Skeletal muscle satellite cell (primary cell): Measurements from ENCODE around the gene QSOX1.

ENCODE experiments used
- H3K27me3 ChIP-seq: 2 replicates; pipeline ENCODE4 v1.7.0; 2013; ENCODE audit warnings: low read length; ENCODE audit not compliant: control insufficient read depth, insufficient read depth
- H3K36me3 ChIP-seq: 2 replicates; pipeline ENCODE4 v1.7.0; 2013; ENCODE audit warnings: mild to moderate bottlenecking, control low read depth, low read length; ENCODE audit not compliant: insufficient read depth
- H3K4me1 ChIP-seq: 2 replicates; pipeline ENCODE4 v1.7.0; 2013; ENCODE audit warnings: low read length; ENCODE audit not compliant: control insufficient read depth, insufficient read depth
- H3K4me2 ChIP-seq: 2 replicates; pipeline ENCODE4 v1.7.0; 2013; ENCODE audit warnings: mild to moderate bottlenecking, low read length
- H3K4me3 ChIP-seq: 2 replicates; pipeline ENCODE4 v1.7.0; 2013; ENCODE audit warnings: low read length
- H3K9ac ChIP-seq: 2 replicates; pipeline ENCODE4 v1.7.0; 2013; ENCODE audit warnings: mild to moderate bottlenecking, low read depth, low read length, moderate library complexity
- H3K9me3 ChIP-seq: replicated peaks from 2 replicates; pipeline ENCODE4 v1.7.0; 2013; ENCODE audit warnings: mild to moderate bottlenecking, control low read depth, low read length

Gene QSOX1

DNA sequence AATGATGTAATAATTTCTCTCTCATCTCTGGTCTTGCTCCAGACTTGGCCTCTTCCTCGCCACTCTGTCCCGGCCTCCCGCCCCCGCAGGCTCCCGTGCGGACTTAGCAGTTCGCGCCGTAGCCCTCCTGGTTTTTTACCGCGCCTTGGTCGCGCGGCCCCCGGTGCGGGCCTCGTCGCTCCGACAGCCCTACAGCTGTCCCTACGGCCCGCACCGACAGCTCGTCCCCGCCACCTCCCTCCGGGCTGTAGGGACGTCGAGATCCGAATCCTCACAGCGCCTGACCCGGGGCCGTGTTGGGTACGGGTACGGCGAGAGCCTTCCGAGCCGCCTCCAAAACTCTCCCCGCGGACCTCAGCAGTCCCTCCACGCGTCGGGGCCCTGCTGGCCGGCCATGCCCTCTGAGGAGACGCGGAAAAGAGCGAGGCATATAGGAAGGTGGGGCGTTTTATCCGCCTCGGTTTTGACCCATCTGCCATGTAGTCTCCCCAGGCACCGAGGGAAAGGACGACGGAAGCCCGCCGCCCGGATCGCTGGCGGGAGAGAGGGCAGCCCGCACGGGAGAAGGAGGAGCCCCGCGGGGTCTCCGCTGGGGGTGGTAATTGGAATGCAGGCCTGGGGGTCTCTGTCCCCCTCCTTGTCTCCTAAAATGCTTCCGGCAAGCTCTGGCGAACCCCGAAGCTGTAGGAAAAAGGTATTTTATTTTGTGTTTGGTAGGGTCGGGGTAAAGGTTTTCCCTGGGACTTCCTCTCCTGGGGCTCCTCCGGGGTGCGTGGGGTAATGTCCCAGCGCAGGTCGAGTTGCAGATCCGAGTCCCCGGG, 78.7 kb downstream of the QSOX1 start:
- Histone ChIP-seq H3K4me3 (peak overlapping the region; percentile 3), H3K4me1 (peaks cover 36% of the 10 kb centered on the region), H3K36me3 (no peaks in the 10 kb centered on the region)

DNA sequence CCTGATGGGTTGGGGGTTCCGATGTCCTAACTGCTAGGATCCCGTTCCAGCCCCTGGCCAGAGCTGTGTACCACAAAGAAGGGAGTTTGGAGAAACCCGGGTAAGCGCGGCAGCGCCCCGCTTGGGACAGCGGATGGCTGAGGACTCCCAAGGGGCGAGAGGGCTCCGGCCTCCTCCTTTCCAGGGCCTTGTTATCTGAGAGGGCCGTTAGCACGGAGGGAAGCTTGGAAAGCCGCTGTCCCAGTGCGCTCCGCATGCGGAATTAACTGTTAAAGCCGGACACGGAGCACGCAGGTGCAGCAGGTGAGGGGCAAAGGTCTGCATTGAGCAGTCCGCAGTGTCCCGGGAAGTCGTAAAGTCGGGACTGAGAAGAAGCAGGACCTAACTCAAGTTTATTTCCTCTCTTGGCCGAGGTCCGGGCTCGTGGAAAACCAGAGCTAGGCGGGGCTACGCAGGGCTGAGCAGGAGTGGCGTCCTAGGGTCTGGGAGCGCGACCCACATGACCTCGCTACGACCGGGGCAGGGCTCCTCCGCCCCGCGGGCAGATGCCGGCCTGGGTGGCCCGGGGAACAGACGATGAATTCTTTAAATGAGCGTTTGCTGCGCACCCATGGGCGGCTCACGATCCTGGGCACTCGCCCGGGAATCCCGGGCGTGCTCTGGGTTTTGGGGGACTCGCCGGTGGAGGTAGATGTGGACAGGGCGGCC, 79.9 kb downstream of the QSOX1 start:
- H3K9me3 ChIP-seq: no peaks in the 10 kb centered on the region
- no peak overlapping the region for H3K4me3 ChIP-seq
- H3K9ac ChIP-seq: no peak overlapping the region
- peak overlapping the region; percentile 38 for H3K4me2 ChIP-seq
- peaks cover 29% of the 10 kb centered on the region for H3K4me1 ChIP-seq
- H3K27me3 ChIP-seq: peaks cover 94% of the 10 kb centered on the region
- no peaks in the 10 kb centered on the region for H3K36me3 ChIP-seq

More for the DNA sequence above, 78.7 kb downstream of the QSOX1 start:
- Histone ChIP-seq H3K9ac (no peak overlapping the region), H3K4me2 (peak overlapping the region; percentile 31), H3K27me3 (peaks cover 94% of the 10 kb centered on the region), H3K9me3 (no peaks in the 10 kb centered on the region)

DNA sequence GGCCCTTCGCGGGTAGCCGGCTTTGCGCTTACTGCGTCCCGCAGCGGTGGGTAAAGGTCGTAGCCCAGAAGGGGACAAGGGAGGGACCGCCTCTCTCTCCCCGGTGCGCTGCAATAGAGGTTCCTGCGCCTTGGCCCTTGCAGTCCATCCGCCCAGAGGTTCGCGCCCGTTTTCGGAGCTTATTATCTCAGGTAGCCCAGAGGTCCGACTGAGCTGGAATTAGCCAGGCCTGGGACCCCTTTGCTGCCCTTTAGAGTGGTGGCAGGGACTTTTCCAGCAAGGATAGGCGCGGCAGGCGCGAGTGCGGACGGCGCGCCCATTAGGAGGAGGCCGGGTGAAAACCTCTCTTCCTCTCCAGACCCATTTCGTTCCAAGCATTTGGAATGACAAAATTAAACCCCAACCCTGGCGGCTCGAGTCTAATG, 80.4 kb downstream of the QSOX1 start:
- no peak overlapping the region for H3K4me3 ChIP-seq
- H3K4me1 ChIP-seq: peaks cover 28% of the 10 kb centered on the region
- H3K4me2 ChIP-seq: peak overlapping the region; percentile 38
- no peaks in the 10 kb centered on the region for H3K36me3 ChIP-seq
- H3K27me3 ChIP-seq: peaks cover 98% of the 10 kb centered on the region
- no peak overlapping the region for H3K9ac ChIP-seq
- H3K9me3 ChIP-seq: no peaks in the 10 kb centered on the region

GRCh38 chr1:180235502-180236239, 81.0 kb downstream of the QSOX1 start:
- peak overlapping the region; percentile 38 for H3K4me2 ChIP-seq
- H3K9me3 ChIP-seq: no peaks in the 10 kb centered on the region
- H3K4me1 ChIP-seq: peaks cover 23% of the 10 kb centered on the region
- H3K4me3 ChIP-seq: no peak overlapping the region
- H3K27me3 ChIP-seq: peaks cover 99% of the 10 kb centered on the region
- H3K36me3 ChIP-seq: no peaks in the 10 kb centered on the region
- no peak overlapping the region for H3K9ac ChIP-seq

DNA sequence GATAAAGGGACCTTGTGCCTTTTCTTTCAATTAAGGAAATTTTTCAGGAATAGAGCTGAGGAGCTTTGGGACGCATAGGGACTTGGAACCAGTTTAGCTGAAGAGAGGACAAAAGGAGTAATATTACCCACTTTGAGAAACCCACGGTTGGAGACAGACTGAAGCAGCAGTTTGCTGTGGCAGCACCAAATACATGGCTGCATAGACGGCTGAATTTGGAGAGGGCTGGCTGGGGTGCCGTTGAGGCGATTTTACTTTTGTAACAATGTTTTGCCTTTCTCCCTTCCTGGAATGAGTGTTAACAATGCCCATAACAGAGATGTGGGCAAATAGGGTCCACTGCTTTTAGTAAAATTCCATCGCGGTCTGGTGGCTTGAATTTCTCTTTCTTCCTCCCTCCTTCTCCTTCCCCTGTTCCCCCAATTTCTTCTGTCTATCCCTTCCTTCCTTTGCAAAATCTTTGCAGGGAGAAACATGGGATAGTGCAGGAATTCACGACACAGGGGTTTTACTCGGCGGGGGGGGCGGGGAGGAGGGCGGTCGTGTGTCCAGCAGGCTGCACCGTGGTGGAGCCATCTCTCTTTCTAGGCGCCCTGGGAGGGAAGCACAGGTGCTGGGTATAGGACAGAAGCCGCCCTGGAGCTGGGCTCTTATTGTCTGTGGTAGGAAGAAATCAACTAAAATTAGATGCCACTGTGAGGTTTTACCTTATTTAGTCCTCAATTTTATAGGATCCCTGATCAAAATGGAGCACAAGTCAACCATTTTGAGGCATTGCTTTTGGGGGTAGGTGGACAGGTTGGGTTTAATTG, 82.2 kb downstream of the QSOX1 start:
- no peak overlapping the region for H3K4me2 ChIP-seq
- H3K4me3 ChIP-seq: no peak overlapping the region
- no peaks in the 10 kb centered on the region for H3K9me3 ChIP-seq
- peaks cover 99% of the 10 kb centered on the region for H3K27me3 ChIP-seq
- no peak overlapping the region for H3K9ac ChIP-seq
- H3K4me1 ChIP-seq: peaks cover 17% of the 10 kb centered on the region
- no peaks in the 10 kb centered on the region for H3K36me3 ChIP-seq

DNA sequence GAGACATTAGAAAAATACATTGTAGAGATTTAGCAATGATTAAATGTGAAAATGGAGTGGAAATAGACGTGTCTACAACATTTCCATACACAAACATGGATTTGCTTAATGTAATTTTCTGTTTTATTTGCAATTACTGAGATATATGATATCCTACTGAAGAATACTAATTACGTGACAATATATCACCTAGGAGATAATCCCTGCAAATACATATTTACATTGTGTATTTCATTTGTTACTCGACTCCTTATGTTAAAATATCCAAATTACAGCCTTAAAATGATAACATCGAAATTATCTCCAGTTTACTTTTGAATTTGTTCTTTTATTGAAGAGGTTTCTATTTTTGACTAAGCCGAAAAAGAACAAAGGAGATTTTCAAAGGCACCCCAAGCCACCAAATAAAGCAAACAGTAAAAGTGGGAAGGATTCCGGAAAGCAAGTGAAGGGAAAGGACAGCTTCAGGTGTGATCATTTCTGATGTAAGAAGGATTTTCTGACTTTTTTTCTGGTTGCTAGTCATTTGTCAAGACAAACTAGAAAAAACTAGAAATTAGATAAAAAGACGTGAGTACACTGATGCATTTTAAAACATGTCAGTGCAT, 83.3 kb downstream of the QSOX1 start:
- H3K4me1 ChIP-seq: peaks cover 17% of the 10 kb centered on the region
- no peaks in the 10 kb centered on the region for H3K9me3 ChIP-seq
- H3K27me3 ChIP-seq: peaks cover 99% of the 10 kb centered on the region
- H3K9ac ChIP-seq: no peak overlapping the region
- no peaks in the 10 kb centered on the region for H3K36me3 ChIP-seq
- no peak overlapping the region for H3K4me2 ChIP-seq
- H3K4me3 ChIP-seq: no peak overlapping the region

DNA sequence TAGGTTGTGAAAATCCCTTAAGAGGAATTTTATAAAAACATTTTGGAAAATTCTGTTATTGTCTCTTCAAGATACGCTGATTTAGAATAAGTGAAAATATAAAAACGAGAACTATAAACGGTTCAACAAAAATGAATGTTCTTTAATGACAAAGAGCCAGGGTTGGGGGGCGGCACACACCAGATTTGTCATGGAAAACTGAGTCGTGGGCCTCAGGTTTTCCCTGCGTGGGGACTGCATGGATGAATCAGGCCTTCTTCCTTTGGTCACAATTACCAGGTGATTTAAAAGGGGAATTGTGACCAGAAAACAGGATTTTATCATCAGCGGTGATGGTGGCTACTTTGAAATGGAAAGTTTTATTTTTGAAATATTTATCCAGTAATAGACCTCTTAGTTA, 84.0 kb downstream of the QSOX1 start:
- H3K9me3 ChIP-seq: no peaks in the 10 kb centered on the region
- no peak overlapping the region for H3K4me3 ChIP-seq
- H3K36me3 ChIP-seq: no peaks in the 10 kb centered on the region
- no peak overlapping the region for H3K4me2 ChIP-seq
- no peak overlapping the region for H3K9ac ChIP-seq
- peaks cover 97% of the 10 kb centered on the region for H3K27me3 ChIP-seq
- peaks cover 12% of the 10 kb centered on the region for H3K4me1 ChIP-seq

- H3K4me3 ChIP-seq: no peak overlapping the region
- no peaks in the 10 kb centered on the region for H3K9me3 ChIP-seq
- H3K4me1 ChIP-seq: peaks cover 9% of the 10 kb centered on the region
- H3K4me2 ChIP-seq: no peak overlapping the region
- peaks cover 98% of the 10 kb centered on the region for H3K27me3 ChIP-seq
- no peak overlapping the region for H3K9ac ChIP-seq
- no peaks in the 10 kb centered on the region for H3K36me3 ChIP-seq
These were observed 84.8 kb downstream of the QSOX1 start for GRCh38 chr1:180239145-180240096.

DNA sequence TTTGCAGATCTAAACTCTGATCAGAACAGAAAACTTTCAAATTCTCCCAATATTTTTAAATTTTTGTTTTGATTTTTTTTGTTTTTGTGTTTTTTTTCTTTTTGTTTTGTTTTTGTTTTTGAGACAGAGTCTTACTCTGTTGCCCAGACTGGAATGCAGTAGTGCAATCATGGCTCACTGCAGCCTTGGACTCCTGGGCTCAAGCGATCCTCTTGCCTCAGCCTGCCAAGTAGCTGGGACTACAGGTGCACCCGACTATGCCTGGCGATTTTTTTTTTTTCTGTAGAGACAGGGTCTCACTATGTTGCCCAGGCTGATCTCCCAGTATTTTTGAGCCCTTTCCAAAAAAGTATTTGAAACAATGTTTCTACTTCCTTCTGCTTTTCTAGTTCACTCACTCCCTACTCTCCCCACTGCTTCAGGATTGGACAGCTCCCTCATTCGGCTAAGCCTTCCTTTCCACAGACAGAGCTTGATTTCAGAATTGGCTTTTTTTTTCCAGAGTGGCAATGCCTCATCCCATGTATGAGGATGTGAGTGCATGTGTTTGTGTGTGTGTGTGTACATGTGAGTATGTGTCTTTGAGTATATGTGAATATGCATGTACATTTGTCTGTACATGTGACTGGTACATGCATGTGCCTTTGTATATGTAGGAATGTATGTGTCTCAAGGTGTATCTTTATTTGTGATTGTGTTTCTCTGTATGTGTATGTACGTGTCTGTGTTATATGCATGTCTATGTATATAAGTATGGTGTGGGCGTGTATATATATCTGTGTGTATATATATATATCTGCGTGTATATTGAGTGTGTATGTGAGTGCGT, 87.3 kb downstream of the QSOX1 start:
- no peak overlapping the region for H3K4me2 ChIP-seq
- no peak overlapping the region for H3K9ac ChIP-seq
- peaks cover 3% of the 10 kb centered on the region for H3K4me1 ChIP-seq
- H3K27me3 ChIP-seq: peaks cover 78% of the 10 kb centered on the region
- no peak overlapping the region for H3K4me3 ChIP-seq
- H3K9me3 ChIP-seq: no peaks in the 10 kb centered on the region
- H3K36me3 ChIP-seq: no peaks in the 10 kb centered on the region
